Iris pigment epithelial cell (primary cell): ENCODE measurements around the gene RTP3.
"Not testable (repeated sequence)": the region's sequence is repeated elsewhere in the genome, so short reads cannot be mapped to it uniquely, and the experiment has no call there.

ENCODE experiments used
- DNase-seq: peaks from one replicate; pipeline ENCODE4 v3.0.0-alpha.2; 2011; ENCODE audit warnings: low read depth

Gene RTP3

GRCh38 chr3:46491089-46492070 lies 6.4 kb upstream of the RTP3 start:
- DNase-seq: no peak

- no peak for DNase-seq
These were observed 4.8 kb upstream of the RTP3 start for GRCh38 chr3:46492890-46493547.

- DNase-seq: not testable (repeated sequence)
These were observed 3.3 kb upstream of the RTP3 start for GRCh38 chr3:46494491-46494890.

GRCh38 chr3:46495901-46496456 lies 1.8 kb upstream of the RTP3 start:
- DNase-seq: peak; percentile 67

GRCh38 chr3:46496746-46497555 lies 825 bp upstream of the RTP3 start:
- no peak for DNase-seq

GRCh38 chr3:46498916-46499519 lies 1.2 kb downstream of the RTP3 start:
- DNase-seq: no peak

GRCh38 chr3:46500656-46501635 lies 3.2 kb downstream of the RTP3 start:
- DNase-seq: peak; percentile 65

- DNase-seq: no peak
These were observed 3.9 kb downstream of the RTP3 start for GRCh38 chr3:46501702-46502101.

- DNase-seq: no peak
These were observed 5.6 kb downstream of the RTP3 start for GRCh38 chr3:46503200-46503874.

- no peak for DNase-seq
These were observed 7.0 kb downstream of the RTP3 start for GRCh38 chr3:46504789-46505188.

GRCh38 chr3:46505953-46506352 lies 8.2 kb downstream of the RTP3 start:
- no peak for DNase-seq

GRCh38 chr3:46506526-46506925 lies 8.8 kb downstream of the RTP3 start:
- DNase-seq: no peak

- DNase-seq: no peak
These were observed 11.2 kb downstream of the RTP3 start for GRCh38 chr3:46508850-46509591.

- DNase-seq: no peak
These were observed 11.9 kb downstream of the RTP3 start for GRCh38 chr3:46509661-46510187.

GRCh38 chr3:46512191-46512749 lies 14.5 kb downstream of the RTP3 start:
- DNase-seq: no peak

- no peak for DNase-seq
These were observed 18.7 kb downstream of the RTP3 start for GRCh38 chr3:46516521-46516920.

GRCh38 chr3:46517016-46517783 lies 19.4 kb downstream of the RTP3 start:
- DNase-seq: peak; percentile 87

GRCh38 chr3:46517784-46518181 lies 20.0 kb downstream of the RTP3 start:
- DNase-seq: no peak
